ENCODE data around the gene MSLN. TPM values are rescaled to one million over a fixed set of nuclear protein-coding genes. Genes with fewer than 3 reads are reported as not detected.
A peak's percentile ranks its signal among the peaks of the same experiment; 100 is the strongest.

Gene MSLN
- total and polyA plus RNA-seq, 2 donors (not counting 3 experiments of a cell fraction or from before 2014, with no cell fraction given) = not detected

GRCh38 chr16:714558-715476, 45.7 kb upstream of the MSLN start, which contains the start of gene METRN:
Gene METRN, plus strand, starts transcription at chr16:715118. Its CDS starts 172 bp downstream, at chr16:715290.
- H3K9ac ChIP-seq (replicated peaks; ENCODE audit: extremely low read depth, insufficient read depth, low read length) = no peak within 1 kb of the TSS

GRCh38 chr16:715477-716199, 44.9 kb upstream of the MSLN start:
- H3K27ac ChIP-seq (ENCODE audit: insufficient read depth, low read depth, low read length) = no peak overlapping the region
- ChIA-PET CTCF (interaction anchor here (0.6 to 2.6 kb wide), 11 partner anchors 9 to 342 kb away, joined by 3 to 34 read pairs (median 5); partner anchors contain the start of genes CCDC78, CHTF18, CIAO3 and HAGHL), POLR2A (no interaction called here)
- no peaks in the 10 kb centered on the region for H3K27me3 ChIP-seq (ENCODE audit: control insufficient read depth in 2 of 2, insufficient read depth in 2 of 2, low read length in 2 of 2)
- H3K9me1 ChIP-seq (replicated peaks; ENCODE audit: control insufficient read depth, extremely low read depth, insufficient read depth, low read length) = no peaks in the 10 kb centered on the region
- FAIRE-seq (no peak), DNase-seq (ENCODE audit: low read depth, low spot score) (no peak)
- no peaks in the 10 kb centered on the region for H3K79me2 ChIP-seq (ENCODE audit: control insufficient read depth, insufficient read depth, low read length)
- dilution Hi-C loops (cut with MboI; ENCODE audit: extremely low pct_ligation_motif_present, low sequenced_read_pairs) (no loop called here), intact Hi-C loops (cut with micrococcal nuclease) (loop anchor here (2.0 kb wide), 1 partner anchor 13 kb away; no protein-coding TSS in a partner anchor)
- no peaks in the 10 kb centered on the region for H3K36me3 ChIP-seq (ENCODE audit: control insufficient read depth in 2 of 2, extremely low read depth in 1 of 2, insufficient read depth in 2 of 2, low read length in 2 of 2)
- H4K20me1 ChIP-seq (replicated peaks; ENCODE audit: control insufficient read depth, extremely low read depth, insufficient read depth, low read length) = no peaks in the 10 kb centered on the region
- H3K4me3 ChIP-seq (replicated peaks in 1 of 3; ENCODE audit: insufficient read depth in 1 of 3, low read depth in 1 of 3, low read length in 3 of 3) = peak overlapping the region; percentile 42 to 58 (median 51)
- H3K4me2 ChIP-seq (ENCODE audit: insufficient read depth, low read length) = peak overlapping the region; percentile 75
- peaks cover 18% of the 10 kb centered on the region for H3K4me1 ChIP-seq (ENCODE audit: control insufficient read depth, extremely low read depth, insufficient read depth, low read length)
- no TSS peak for BruUV-seq (replicated peaks)
- TF ChIP-seq POLR2A (IDR thresholded peaks at IDR 0.05; ENCODE audit: low read depth, low read length) = no peak
- no peak for TF ChIP-seq EZH2 (IDR thresholded peaks at IDR 0.05; ENCODE audit: borderline replicate concordance, low read depth, low read length, severe bottlenecking)
- TF ChIP-seq FOS (IDR thresholded peaks at IDR 0.05; ENCODE audit: borderline replicate concordance, insufficient read depth, low read length) = no peak
- no peak for TF ChIP-seq GATA2 (IDR thresholded peaks at IDR 0.05; ENCODE audit: insufficient read depth, insufficient read length, low read depth, low read length)
- peak; percentile 17 to 19 for TF ChIP-seq CTCF (IDR thresholded peaks at IDR 0.05; ENCODE audit: extremely low read depth in 1 of 2, insufficient read depth in 1 of 2, low read depth in 1 of 2, low read length in 2 of 2)
- H3K9me3 ChIP-seq (replicated peaks; ENCODE audit: control insufficient read depth, insufficient read depth, low read length) = no peaks in the 10 kb centered on the region
- no peak overlapping the region for H3K9ac ChIP-seq (replicated peaks; ENCODE audit: extremely low read depth, insufficient read depth, low read length)
- H2AFZ ChIP-seq (ENCODE audit: low read depth, low read length) = peak overlapping the region; percentile 60

More at GRCh38 chr16:714558-715476, 45.7 kb upstream of the MSLN start, which contains the start of gene METRN:
- dilution Hi-C loops (cut with MboI; ENCODE audit: extremely low pct_ligation_motif_present, low sequenced_read_pairs) (no loop called here), intact Hi-C loops (cut with micrococcal nuclease) (loop anchor here (2.0 kb wide), 1 partner anchor 14 kb away; no protein-coding TSS in a partner anchor)
- DNase-seq (ENCODE audit: low read depth, low spot score) (peak; percentile 78), FAIRE-seq (peak; percentile 84)
- ChIA-PET CTCF (interaction anchor here (0.6 to 3.0 kb wide), 9 partner anchors 8 to 342 kb away, joined by 3 to 67 read pairs (median 5); partner anchors contain the start of genes CCDC78, CHTF18, CIAO3 and HAGHL), POLR2A (no interaction called here)
- TF ChIP-seq POLR2AphosphoS5 (IDR thresholded peaks at IDR 0.05; ENCODE audit: insufficient read depth, low read depth, low read length) (peak; percentile 26), POLR2A (IDR thresholded peaks at IDR 0.05; ENCODE audit: low read depth, low read length) (no peak), GATA2 (IDR thresholded peaks at IDR 0.05; ENCODE audit: insufficient read depth, insufficient read length, low read depth, low read length) (no peak)
- Histone ChIP-seq H3K4me1 (ENCODE audit: control insufficient read depth, extremely low read depth, insufficient read depth, low read length) (peaks cover 10% of the 10 kb centered on the region), H3K79me2 (ENCODE audit: control insufficient read depth, insufficient read depth, low read length) (no peaks in the 10 kb centered on the region), H3K9me3 (replicated peaks; ENCODE audit: control insufficient read depth, insufficient read depth, low read length) (no peaks in the 10 kb centered on the region), H3K27ac (ENCODE audit: insufficient read depth, low read depth, low read length) (no peak within 1 kb of the TSS), H2AFZ (ENCODE audit: low read depth, low read length) (peak within 1 kb of the TSS; percentile 60), H3K9me1 (replicated peaks; ENCODE audit: control insufficient read depth, extremely low read depth, insufficient read depth, low read length) (no peaks in the 10 kb centered on the region), H3K27me3 (ENCODE audit: control insufficient read depth in 2 of 2, insufficient read depth in 2 of 2, low read length in 2 of 2) (no peaks in the 10 kb centered on the region), H4K20me1 (replicated peaks; ENCODE audit: control insufficient read depth, extremely low read depth, insufficient read depth, low read length) (no peaks in the 10 kb centered on the region), H3K4me2 (ENCODE audit: insufficient read depth, low read length) (peak within 1 kb of the TSS; percentile 75), H3K36me3 (ENCODE audit: control insufficient read depth in 2 of 2, extremely low read depth in 1 of 2, insufficient read depth in 2 of 2, low read length in 2 of 2) (no peaks in the 10 kb centered on the region), H3K4me3 (replicated peaks in 1 of 3; ENCODE audit: insufficient read depth in 1 of 3, low read depth in 1 of 3, low read length in 3 of 3) (peak within 1 kb of the TSS; percentile 42 to 58 (median 51))
- BruUV-seq (replicated peaks) = no TSS peak

Data from endothelial cell of umbilical vein (primary cell).